ENCODE data around the gene PEX10.

The PEX10 gene

DNA sequence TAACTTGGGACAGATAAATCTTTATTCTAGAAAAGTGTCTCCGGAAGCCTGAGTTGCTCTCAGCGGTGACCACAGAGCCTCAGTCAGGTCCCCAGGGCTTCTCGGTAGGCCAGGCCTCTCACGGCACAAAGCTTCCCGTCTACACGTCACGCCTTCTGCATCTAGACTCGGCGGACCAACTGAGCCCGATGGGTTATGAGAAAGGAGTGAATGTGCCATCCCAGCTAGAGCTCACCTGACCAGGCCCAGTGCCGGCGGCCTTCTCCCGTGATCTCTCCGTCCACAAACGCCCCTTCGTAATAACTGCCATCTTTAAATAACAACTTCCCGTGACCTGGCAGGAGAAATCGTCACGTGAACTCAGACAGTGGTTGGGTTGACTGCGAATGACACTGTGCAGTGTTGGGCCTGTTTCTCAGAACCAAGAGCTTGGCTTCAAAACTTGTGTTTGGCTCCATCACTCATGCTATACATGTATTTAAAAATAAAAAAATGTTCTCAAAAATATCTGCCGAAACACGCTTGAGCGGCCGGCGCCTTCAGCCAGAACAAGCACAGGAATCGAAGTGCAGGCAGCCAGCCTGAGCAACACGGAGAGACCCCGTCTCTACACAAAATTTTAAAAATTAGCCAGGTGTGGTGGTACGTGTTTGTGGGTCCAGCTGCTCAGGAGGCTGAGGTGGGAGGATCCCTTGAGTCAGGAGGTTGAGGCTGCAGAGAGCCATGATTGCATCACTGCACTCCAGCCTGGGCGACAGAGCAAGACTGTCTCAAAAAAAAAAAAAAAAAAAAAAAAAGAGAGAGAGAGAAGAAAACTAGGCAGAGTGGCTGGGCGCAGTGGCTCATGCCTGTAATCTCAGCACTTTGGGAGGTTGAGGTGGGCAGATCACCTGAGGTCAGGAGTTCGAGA lies 24.1 kb downstream of the PEX10 start:
- no peak for DNase-seq (ENCODE audit: low read depth, low spot score)

- no peak for DNase-seq (ENCODE audit: low read depth, low spot score)
Measured at GRCh38 chr1:2386636-2387611, 25.4 kb downstream of the PEX10 start.

- no peak for DNase-seq (ENCODE audit: low read depth, low spot score)
Measured at GRCh38 chr1:2385606-2386280, 26.6 kb downstream of the PEX10 start.

- no peak for DNase-seq (ENCODE audit: low read depth, low spot score)
Measured at GRCh38 chr1:2384941-2385481, 27.4 kb downstream of the PEX10 start.

DNA sequence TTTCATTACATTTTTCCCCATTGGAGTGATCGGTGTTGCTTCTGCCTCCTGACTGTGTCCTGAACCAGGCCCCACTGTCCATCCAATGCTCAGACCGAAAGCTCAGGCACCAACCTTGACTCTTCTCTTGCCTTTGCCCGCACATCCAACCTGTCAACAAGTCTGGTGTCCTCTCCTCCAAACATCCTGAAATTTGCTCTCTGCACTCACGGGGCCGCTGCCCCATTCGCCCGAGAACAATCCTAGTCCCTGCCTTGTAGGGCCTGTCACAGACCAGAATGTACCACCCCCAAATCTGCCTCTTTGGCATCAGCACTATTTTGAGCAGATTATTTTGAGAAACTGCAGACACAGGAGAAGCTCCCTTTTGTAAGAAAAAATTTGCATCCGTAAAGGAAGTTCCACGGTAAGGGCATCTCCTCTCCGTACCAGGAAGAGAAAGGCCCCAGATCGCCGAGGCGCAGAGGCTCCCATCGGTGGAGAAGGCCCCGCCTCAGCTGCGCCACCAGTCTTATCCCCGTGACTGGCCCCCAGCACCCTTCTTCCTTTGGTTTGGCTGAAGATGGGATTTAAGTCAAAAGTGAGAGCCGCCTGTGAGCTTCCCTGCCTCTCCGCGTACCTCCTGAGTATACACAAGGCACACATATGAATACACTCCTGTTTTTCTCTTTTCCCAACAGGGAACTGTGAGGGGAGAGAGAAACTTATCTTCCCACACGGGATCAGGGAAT lies 28.1 kb downstream of the PEX10 start:
- DNase-seq (ENCODE audit: low read depth, low spot score) = no peak

GRCh38 chr1:2383576-2383975 lies 28.8 kb downstream of the PEX10 start:
- DNase-seq (ENCODE audit: low read depth, low spot score) = no peak

DNA sequence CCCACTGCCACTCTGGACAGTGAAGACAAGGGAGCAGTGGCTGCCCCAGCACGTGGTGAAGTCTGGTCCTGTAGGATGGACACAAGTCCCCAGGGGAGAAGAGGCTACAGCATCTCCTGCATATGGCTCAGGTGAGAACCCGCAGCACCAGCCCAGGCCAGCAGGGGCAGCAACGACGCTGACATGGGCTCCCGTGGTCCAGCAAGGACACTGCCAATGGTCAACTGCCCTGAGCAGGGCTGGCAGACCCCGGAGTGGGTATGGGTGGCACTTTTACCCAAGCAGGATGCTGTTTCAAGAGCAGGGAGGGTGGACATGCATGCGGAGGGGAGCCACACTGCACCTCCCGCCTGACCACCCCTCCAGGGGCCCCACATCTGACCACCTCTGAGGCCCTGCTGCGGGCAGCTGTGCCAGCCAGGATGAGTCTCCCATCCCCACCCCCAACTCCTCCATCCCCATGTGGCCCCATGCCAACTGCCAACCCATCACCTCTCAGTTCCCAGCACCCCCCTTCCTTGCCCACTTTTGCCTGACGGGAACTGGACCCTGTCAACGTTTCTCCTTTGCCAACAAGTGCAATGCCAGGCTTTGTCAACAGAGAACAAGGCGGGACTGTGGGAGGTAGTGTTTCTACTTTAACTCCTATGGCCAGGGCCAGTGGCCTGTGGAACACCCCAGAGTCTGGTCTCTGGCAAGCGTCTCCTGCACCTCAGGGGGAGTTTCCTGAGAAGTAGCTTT lies 29.6 kb downstream of the PEX10 start:
- DNase-seq (ENCODE audit: low read depth, low spot score) = peak; percentile 60

DNA sequence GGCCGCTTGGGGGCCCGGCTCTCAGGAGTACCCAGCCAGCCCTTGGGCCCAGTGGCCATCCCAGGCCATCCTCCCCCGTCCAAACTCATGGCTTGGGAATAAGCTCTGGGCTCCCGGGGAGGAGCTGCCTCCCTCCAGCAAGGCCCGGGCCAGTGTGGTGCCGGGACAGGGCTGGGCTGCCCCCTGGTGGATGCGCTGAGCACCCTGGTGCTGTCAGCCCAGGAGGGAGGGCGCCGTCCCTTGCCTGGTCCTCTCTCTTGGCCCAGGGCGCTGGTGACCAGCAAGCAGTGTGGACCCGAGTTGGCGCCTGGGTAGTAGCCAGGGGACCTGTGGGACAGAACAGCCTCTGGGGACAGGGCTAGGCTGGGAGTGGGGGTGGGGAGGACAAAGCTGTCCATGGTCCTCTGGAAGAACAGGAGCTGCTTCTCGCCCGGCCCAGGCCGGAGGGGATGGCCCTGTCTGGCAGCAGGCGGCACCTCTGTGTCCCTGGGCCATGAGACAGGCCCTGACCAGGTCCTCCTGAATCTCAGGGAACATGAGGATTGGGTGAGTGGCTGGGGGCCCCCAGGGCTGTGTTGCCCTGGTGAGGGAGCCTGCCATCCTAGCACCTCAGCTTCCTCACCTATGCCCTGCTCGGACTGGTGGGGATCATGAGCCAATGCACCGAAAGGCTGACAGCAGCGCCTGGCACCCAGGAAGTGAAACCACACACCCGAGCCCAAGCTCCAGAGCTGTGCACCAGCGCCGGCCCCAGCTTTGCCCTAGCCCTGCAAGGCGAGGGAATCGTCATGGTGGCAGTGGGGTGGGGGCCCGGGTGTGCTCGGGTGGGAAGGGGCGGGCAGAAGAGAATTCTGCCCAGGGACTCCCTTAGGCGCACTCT lies 30.4 kb downstream of the PEX10 start:
- peak; percentile 92 for DNase-seq (ENCODE audit: low read depth, low spot score)

DNA sequence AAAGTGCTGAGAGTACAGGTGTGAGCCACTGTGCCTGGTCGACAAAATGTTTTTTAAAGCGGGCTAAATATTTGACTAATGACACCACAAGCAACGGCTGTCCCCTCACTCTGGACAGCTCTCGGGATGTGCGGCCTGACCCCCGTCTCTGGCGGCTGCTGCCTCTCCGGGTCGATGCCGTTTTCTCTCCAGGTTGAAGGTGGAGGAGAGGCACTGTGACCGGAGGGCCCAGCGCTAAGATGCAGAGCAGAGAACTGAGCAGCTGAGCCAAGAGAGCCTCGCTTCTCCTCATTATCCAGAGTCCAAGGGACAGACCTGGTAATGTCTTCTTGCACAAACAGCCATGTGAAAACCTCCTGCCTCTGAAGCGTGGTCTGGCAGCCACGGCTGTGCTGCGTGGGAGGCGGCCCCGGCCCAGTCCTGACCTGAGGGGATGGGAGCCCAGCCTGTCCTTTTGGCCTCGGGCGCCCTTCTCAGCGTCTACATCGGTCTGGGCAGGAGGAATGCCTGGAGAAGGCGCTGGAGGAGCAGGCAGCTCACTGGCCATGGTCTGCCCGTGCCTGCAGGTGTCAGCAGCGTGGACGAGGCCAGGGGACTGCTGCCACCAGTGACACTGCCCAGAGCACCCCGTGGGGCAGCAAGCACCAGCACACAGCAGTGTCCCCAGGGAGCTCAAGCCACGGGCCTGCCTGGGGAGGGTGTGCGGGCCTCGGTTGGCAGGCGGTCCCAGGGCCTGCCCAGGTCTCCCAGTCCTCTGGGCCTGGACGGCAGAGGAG lies 31.4 kb downstream of the PEX10 start:
- DNase-seq (ENCODE audit: low read depth, low spot score) = no peak

GRCh38 chr1:2379733-2380404 lies 32.5 kb downstream of the PEX10 start:
- no peak for DNase-seq (ENCODE audit: low read depth, low spot score)

DNA sequence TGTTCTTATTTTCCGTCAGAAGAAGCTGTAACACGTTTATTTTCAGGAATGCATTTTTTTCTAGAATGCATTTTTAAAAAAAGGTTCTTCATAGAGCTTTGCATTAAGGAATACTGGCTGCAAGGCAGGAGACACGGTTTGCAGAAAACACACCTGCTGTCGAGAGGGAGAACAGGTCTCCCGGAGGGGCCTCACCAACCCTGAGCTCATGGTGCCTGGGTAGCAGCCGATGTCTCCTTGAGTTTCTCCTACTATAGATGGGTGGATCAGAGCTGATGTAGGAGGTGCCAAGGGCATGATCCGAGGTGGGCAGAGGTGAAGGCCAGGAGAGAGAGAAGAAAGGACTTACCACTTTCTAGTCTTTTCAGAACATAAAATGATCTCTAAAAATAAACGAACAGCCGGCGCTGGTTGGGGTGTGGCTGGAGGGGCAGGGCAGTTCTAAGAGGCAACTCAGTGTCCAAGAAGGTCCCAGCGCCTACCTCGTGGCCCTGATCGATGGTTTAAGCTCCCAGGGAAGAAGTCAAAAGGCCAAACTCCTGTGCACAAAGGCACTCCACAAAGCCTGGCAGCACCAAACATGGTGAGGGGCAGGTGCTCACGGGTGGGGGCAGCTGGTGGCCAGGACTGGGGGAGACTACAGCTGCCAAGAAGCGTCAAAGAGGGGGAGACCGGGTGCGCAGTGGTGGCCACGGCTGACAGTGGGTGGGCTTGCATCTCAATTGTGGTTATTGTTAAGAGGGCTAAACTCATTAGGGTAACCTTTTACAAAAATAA lies 33.2 kb downstream of the PEX10 start:
- DNase-seq (ENCODE audit: low read depth, low spot score) = no peak

- DNase-seq (ENCODE audit: low read depth, low spot score) = no peak
Measured at GRCh38 chr1:2378441-2378851, 33.9 kb downstream of the PEX10 start.

DNA sequence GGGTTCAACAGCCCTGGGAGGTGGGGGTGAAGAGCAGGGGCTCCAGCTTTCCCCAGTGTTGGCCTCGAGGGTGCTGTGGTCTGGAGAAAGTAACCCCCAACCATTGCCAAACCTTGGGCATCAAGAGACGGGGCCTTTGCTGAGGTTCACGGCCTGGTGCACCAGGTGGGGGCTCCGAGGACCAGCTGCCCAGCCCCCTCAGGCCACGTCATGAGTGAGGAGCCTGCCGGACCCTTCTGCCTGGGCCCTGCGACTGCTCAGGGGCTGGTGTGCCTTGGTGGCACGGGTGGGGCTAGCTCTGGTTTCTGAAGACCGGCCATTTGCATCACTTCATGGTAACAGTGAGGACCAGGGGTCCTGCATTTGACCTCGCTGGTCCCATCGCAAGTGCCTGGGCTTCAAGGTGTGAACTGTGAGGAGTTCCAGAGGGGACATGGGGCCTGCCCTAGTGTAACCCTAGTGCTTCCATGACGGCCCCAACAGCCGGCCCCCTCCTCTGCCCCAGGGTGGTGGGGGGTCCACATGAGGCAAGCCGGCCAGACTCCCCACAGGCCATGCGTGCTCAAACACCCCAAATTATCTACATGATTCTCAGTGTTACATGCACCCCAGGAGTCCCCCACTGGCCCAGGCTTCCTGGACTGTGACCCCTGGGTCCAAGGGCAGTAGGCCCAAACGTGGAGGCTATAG lies 34.5 kb downstream of the PEX10 start:
- no peak for DNase-seq (ENCODE audit: low read depth, low spot score)

DNA sequence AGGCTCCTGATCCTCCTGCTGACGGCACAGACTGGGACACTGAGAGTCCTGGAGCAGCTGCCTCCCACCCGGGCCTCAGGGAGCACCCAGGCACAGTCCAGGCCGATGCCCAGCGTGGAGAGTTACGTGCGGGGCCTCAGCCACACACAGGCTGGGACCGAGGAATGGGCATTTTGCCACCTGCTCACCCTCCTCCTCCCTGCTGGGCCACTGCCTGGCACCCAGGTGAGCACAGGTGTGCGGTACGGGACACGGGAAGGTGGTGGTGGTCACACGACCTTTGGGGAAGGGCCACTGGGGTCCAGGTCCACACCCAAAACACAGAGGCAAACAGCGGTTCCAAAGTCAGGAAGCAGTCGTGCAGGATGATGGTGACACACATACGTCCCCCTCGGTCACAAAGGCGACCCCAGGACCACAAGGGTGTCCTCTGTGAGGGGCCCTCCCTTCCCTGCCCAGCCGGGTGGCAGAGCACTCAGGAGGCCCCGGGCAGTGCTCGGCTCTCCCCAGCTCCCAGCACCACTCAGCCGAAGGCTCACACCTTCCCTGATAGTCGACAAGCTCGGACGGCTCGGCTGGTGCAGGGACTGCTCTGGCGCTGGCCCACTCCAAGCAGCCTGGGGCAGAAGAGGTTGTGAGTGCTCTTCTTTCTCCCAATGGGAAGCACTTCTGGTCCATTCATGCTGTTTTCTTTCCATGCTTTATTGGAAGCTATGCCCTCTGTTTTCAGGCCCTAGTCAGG lies 35.3 kb downstream of the PEX10 start:
- DNase-seq (ENCODE audit: low read depth, low spot score) = no peak

- no peak for DNase-seq (ENCODE audit: low read depth, low spot score)
Measured at GRCh38 chr1:2376261-2376741, 36.1 kb downstream of the PEX10 start.

- DNase-seq (ENCODE audit: low read depth, low spot score) = no peak
Measured at GRCh38 chr1:2375923-2376260, 36.5 kb downstream of the PEX10 start.
